ENCODE results near the gene SOCS4. TPM values are rescaled to one million over a fixed set of nuclear protein-coding genes. Genes with fewer than 3 reads are reported as not detected.

The SOCS4 gene
- total and polyA plus RNA-seq, 2 of the 13 experiments (the other 11 are each of a cell fraction or from before 2014, with no cell fraction given): 4.0 to 10.0 TPM

DNA sequence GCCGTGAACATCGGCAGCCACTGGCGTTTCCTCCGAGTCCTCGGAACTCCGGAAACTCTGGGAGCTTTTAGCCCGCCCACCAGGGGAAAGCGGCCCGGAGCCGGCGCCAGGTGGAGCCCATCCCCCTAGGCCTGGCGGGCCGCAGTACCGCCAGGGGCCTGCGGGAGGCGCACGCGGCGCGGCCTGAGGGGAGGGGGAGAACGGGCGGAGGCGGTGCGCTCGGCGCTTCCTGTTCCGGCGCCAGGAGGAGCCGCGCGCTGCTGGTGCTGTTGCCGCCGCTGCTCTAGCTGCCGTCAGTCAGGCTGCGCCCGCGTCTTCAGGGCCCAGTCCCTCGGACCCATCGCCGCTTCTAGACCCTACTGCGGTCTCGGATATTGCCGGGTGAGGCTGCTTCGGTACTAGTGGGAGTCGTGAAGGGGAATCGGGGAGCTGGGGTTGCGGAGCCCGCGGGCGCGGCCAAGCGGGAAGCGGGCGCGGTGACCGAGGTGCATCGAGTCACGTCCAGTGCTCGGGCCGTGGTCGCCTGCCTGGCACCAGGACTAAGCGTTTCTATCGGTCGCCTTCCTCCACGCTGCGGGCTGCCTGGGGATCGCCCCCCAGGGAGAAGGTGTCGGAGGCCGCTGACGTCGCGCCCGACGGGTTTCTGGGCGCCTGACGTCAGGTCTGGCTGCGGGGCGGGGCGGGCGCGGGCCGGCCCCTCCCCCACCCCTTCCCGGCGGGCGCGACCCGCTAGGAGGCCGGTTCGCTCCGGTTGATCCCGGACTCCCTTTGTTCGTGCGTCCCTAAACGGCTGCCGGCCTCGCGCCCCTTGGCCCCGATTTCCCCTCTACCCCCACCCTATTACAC is 24.6 kb downstream of the SOCS4 start, which contains the start of gene MAPK1IP1L (continued):
- TF ChIP-seq ZNF263 (CRISPR knock-in tag; IDR thresholded peaks at IDR 0.05): peak; percentile 38; the same call in 1 of the 2 replicates
- peak; percentile 61 for TF ChIP-seq CREM (IDR thresholded peaks at IDR 0.05)
- no peak for TF ChIP-seq CREM (CRISPR knock-in tag; IDR thresholded peaks at IDR 0.05)
- peak; percentile 53; the same call in 1 of the 2 replicates for TF ChIP-seq KDM5A (IDR thresholded peaks at IDR 0.05; ENCODE audit: borderline replicate concordance, low read length)
- TF ChIP-seq ZNF790 (CRISPR knock-in tag; IDR thresholded peaks at IDR 0.05; ENCODE audit: borderline replicate concordance): peak; percentile 45
- TF ChIP-seq HNRNPK (IDR thresholded peaks at IDR 0.05; ENCODE audit: low read depth, low read length, poor library complexity, severe bottlenecking): peak; percentile 85
- TF ChIP-seq GTF3A (CRISPR knock-in tag; conservative IDR thresholded peaks at IDR 0.05): peak; percentile 89
- peak; percentile 80 for TF ChIP-seq BORCS8-MEF2B (CRISPR knock-in tag; IDR thresholded peaks at IDR 0.05)
- TF ChIP-seq, protein P1, sequence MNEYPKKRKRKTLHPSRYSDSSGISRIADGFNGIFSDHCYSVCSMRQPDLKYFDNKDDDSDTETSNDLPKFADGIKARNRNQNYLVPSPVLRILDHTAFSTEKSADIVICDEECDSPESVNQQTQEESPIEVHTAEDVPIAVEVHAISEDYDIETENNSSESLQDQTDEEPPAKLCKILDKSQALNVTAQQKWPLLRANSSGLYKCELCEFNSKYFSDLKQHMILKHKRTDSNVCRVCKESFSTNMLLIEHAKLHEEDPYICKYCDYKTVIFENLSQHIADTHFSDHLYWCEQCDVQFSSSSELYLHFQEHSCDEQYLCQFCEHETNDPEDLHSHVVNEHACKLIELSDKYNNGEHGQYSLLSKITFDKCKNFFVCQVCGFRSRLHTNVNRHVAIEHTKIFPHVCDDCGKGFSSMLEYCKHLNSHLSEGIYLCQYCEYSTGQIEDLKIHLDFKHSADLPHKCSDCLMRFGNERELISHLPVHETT (CRISPR knock-in tag; conservative IDR thresholded peaks at IDR 0.05): peak; percentile 74
- peak; percentile 92 for TF ChIP-seq ZMAT3 (CRISPR knock-in tag; conservative IDR thresholded peaks at IDR 0.05)
- TF ChIP-seq WIZ (CRISPR knock-in tag; IDR thresholded peaks at IDR 0.05): peak; percentile 58; the same call in 1 of the 2 replicates
- peak; percentile 82 for TF ChIP-seq CHD2 (IDR thresholded peaks at IDR 0.05; ENCODE audit: low read depth, low read length)
- TF ChIP-seq ZNF333 (CRISPR knock-in tag; IDR thresholded peaks at IDR 0.05; ENCODE audit: borderline replicate concordance): peak; percentile 86; the same call in 1 of the 2 replicates
- TF ChIP-seq, protein P2, sequence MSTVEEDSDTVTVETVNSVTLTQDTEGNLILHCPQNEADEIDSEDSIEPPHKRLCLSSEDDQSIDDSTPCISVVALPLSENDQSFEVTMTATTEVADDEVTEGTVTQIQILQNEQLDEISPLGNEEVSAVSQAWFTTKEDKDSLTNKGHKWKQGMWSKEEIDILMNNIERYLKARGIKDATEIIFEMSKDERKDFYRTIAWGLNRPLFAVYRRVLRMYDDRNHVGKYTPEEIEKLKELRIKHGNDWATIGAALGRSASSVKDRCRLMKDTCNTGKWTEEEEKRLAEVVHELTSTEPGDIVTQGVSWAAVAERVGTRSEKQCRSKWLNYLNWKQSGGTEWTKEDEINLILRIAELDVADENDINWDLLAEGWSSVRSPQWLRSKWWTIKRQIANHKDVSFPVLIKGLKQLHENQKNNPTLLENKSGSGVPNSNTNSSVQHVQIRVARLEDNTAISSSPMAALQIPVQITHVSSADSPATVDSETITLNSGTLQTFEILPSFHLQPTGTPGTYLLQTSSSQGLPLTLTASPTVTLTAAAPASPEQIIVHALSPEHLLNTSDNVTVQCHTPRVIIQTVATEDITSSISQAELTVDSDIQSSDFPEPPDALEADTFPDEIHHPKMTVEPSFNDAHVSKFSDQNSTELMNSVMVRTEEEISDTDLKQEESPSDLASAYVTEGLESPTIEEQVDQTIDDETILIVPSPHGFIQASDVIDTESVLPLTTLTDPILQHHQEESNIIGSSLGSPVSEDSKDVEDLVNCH (CRISPR knock-in tag; IDR thresholded peaks at IDR 0.05): peak; percentile 88; the same call in 1 of the 2 replicates
- TF ChIP-seq NAIF1 (CRISPR knock-in tag; IDR thresholded peaks at IDR 0.05; ENCODE audit: borderline replicate concordance): peak; percentile 81; the same call in 1 of the 2 replicates
- TF ChIP-seq HNRNPL (IDR thresholded peaks at IDR 0.05; ENCODE audit: low read depth, low read length): 0 out of 2 replicates have a peak, but pooled peaks have one; percentile 30
- no peak for TF ChIP-seq NONO (IDR thresholded peaks at IDR 0.05)
- TF ChIP-seq NONO (CRISPR knock-in tag; conservative IDR thresholded peaks at IDR 0.05): peak; percentile 74
- no peak for TF ChIP-seq SRSF9 (IDR thresholded peaks at IDR 0.05; ENCODE audit: borderline replicate concordance, insufficient read depth, low read depth, low read length, poor library complexity, severe bottlenecking)
- TF ChIP-seq STAG1 (CRISPR knock-in tag; IDR thresholded peaks at IDR 0.05): peak; percentile 62
- peak; percentile 95 for TF ChIP-seq KMT2B (CRISPR knock-in tag; IDR thresholded peaks at IDR 0.05)
- no peak for TF ChIP-seq ISX (CRISPR knock-in tag; conservative IDR thresholded peaks at IDR 0.05)
- TF ChIP-seq, protein P3, sequence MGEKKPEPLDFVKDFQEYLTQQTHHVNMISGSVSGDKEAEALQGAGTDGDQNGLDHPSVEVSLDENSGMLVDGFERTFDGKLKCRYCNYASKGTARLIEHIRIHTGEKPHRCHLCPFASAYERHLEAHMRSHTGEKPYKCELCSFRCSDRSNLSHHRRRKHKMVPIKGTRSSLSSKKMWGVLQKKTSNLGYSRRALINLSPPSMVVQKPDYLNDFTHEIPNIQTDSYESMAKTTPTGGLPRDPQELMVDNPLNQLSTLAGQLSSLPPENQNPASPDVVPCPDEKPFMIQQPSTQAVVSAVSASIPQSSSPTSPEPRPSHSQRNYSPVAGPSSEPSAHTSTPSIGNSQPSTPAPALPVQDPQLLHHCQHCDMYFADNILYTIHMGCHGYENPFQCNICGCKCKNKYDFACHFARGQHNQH (CRISPR knock-in tag; IDR thresholded peaks at IDR 0.05): peak; percentile 90; the same call in 1 of the 2 replicates
- peak; percentile 70; the same call in 1 of the 2 replicates for TF ChIP-seq YEATS2 (CRISPR knock-in tag; IDR thresholded peaks at IDR 0.05; ENCODE audit: borderline replicate concordance)
- no peak for TF ChIP-seq ZNF562 (CRISPR knock-in tag; IDR thresholded peaks at IDR 0.05; ENCODE audit: borderline replicate concordance)
- TF ChIP-seq ZNF75D (CRISPR knock-in tag; IDR thresholded peaks at IDR 0.05; ENCODE audit: borderline replicate concordance): no peak
